ENCODE data around the gene ARNT2. TPM values are rescaled to one million over a fixed set of nuclear protein-coding genes. Genes with fewer than 3 reads are reported as not detected.

Gene ARNT2
- total and polyA plus RNA-seq, 2 experiments from 2014 or later: 4.6 to 11.6 TPM

- Histone ChIP-seq H3K4me3 (no peak overlapping the region), H2AFZ (no peak overlapping the region), H4K20me1 (replicated peaks; ENCODE audit: insufficient read depth) (no peaks in the 10 kb centered on the region; the same call in 1 of the 2 replicates), H3K36me3 (ENCODE audit: insufficient read depth) (no peaks in the 10 kb centered on the region), H3K79me2 (replicated peaks; ENCODE audit: insufficient read depth) (no peaks in the 10 kb centered on the region), H3K9me2 (ENCODE audit: insufficient read depth) (no peaks in the 10 kb centered on the region), H3F3A (replicated peaks; ENCODE audit: low read depth) (no peaks in the 10 kb centered on the region), H3K27me3 (ENCODE audit: insufficient read depth) (no peaks in the 10 kb centered on the region), H3K4me2 (no peak overlapping the region), H3K27ac (ENCODE audit: low read depth) (no peak overlapping the region), H3K4me1 (ENCODE audit: insufficient read depth) (no peaks in the 10 kb centered on the region)
- no peak overlapping the region for H3K27ac Mint-ChIP-seq
- H3K27me3 Mint-ChIP-seq (ENCODE audit: insufficient read depth, low read depth, poor library complexity): peaks cover 2% of the 10 kb centered on the region
- H3K4me3 Mint-ChIP-seq: no peak overlapping the region
- ATAC-seq (no peak; the same call in 1 of the 3 replicates), DNase-seq (ENCODE audit: low spot score) (no peak)
- H3K9me3 Mint-ChIP-seq: no peaks in the 10 kb centered on the region
- peaks cover 8% of the 10 kb centered on the region; the same call in 1 of the 3 replicates for H3K36me3 Mint-ChIP-seq (ENCODE audit: low read depth)
- H3K4me1 Mint-ChIP-seq: peaks cover 6% of the 10 kb centered on the region
- TF ChIP-seq REST (IDR thresholded peaks at IDR 0.05; ENCODE audit: unreplicated experiment) (no peak), EZH2 (IDR thresholded peaks at IDR 0.05; ENCODE audit: low read depth, unreplicated experiment) (no peak), ZNF114 (CRISPR knock-in tag; IDR thresholded peaks at IDR 0.05) (no peak), STAT1 (IDR thresholded peaks at IDR 0.05; ENCODE audit: unreplicated experiment) (no peak), ETS1 (IDR thresholded peaks at IDR 0.05) (no peak), CREB1 (CRISPR knock-in tag; IDR thresholded peaks at IDR 0.05; ENCODE audit: low read depth) (no peak), ZNF331 (CRISPR knock-in tag; IDR thresholded peaks at IDR 0.05; ENCODE audit: low read depth) (no peak), ZNF462 (CRISPR knock-in tag; IDR thresholded peaks at IDR 0.05) (no peak), NANOG (IDR thresholded peaks at IDR 0.05; ENCODE audit: borderline replicate concordance) (no peak), CTCF (conservative IDR thresholded peaks at IDR 0.05; ENCODE audit: low read depth in 2 of 2) (no peak), JUNB (IDR thresholded peaks at IDR 0.05; ENCODE audit: unreplicated experiment) (no peak), EZH2phosphoT487 (IDR thresholded peaks at IDR 0.05; ENCODE audit: unreplicated experiment) (no peak), POLR2AphosphoS5 (IDR thresholded peaks at IDR 0.05; ENCODE audit: low read depth) (no peak)
These were observed 154.6 kb downstream of the ARNT2 start for GRCh38 chr15:80558631-80559319.
